ENCODE measurements around the gene IPO13. TPM values are rescaled to one million over a fixed set of nuclear protein-coding genes. Genes with fewer than 3 reads are reported as not detected.

The IPO13 gene
- polyA plus RNA-seq, 3 donors = 10.1 to 20.4 (median 10.6) TPM

GRCh38 chr1:43947874-43948437 is 1.2 kb downstream of the IPO13 start:
- Histone ChIP-seq H4K20me1 (ENCODE audit: insufficient read depth, low read length) (peaks cover 4% of the 10 kb centered on the region), H3K4me1 (ENCODE audit: control insufficient read depth in 1 of 2, insufficient read depth in 2 of 2, low read length in 2 of 2) (peaks cover 20 to 25% of the 10 kb centered on the region in 2 donors), H3K9me3 (replicated peaks in 1 of 2; ENCODE audit: control insufficient read depth in 1 of 2, insufficient read depth in 1 of 2, low read length in 2 of 2) (no peaks in the 10 kb centered on the region), H3K4me2 (replicated peaks; ENCODE audit: extremely low read depth, low read length, poor library complexity, severe bottlenecking) (peak overlapping the region; percentile 98), H2AFZ (ENCODE audit: insufficient read depth, low read depth, low read length, poor library complexity, severe bottlenecking) (no peak overlapping the region), H3K27me3 (ENCODE audit: control insufficient read depth in 2 of 2, insufficient read depth in 2 of 2, low read length in 2 of 2) (no peaks in the 10 kb centered on the region), H3K9ac (ENCODE audit: insufficient read depth, low read length, poor library complexity, severe bottlenecking) (no peak overlapping the region), H3K4me3 (replicated peaks in 1 of 3; ENCODE audit: low read depth in 2 of 3, low read length in 3 of 3) (peak overlapping the region in 1 of 3 experiments; percentile 91), H3K36me3 (replicated peaks in 1 of 2; ENCODE audit: control insufficient read depth in 1 of 2, insufficient read depth in 2 of 2, low read length in 2 of 2) (peaks cover 12 to 25% of the 10 kb centered on the region in 2 donors), H3K27ac (ENCODE audit: low read depth in 1 of 2, low read length in 2 of 2) (peak overlapping the region in 1 of 2 donors; percentile 98), H3K79me2 (ENCODE audit: insufficient read depth, low read length) (peaks cover 23% of the 10 kb centered on the region)
- H3K36me3 Mint-ChIP-seq = peaks cover 14 to 20% of the 10 kb centered on the region in 2 donors
- no peak for DNase-seq
- WGBS (ENCODE audit: insufficient coverage) = 85% methylated on average over 2 of the region's 3 CpGs
- intact Hi-C loops (cut with micrococcal nuclease) = loop anchor here in 1 of 2 donors (2.0 to 10.0 kb wide), 3 partner anchors 27 to 293 kb away; partner anchors contain the start of genes ATP6V0B, KDM4A and ST3GAL3
- peak overlapping the region in 5 of 7 donors; percentile 66 to 98 (median 96) for H3K27ac Mint-ChIP-seq
- peaks cover 44% of the 10 kb centered on the region for H3K4me1 Mint-ChIP-seq
- TF ChIP-seq CTCF (IDR thresholded peaks at IDR 0.05) = no peak
- no peaks in the 10 kb centered on the region for H3K9me3 Mint-ChIP-seq
- H3K27me3 Mint-ChIP-seq (ENCODE audit: low read depth in 3 of 3) = no peaks in the 10 kb centered on the region
- peak overlapping the region; percentile 88 to 95 for H3K4me3 Mint-ChIP-seq

GRCh38 chr1:43949678-43950077 is 2.9 kb downstream of the IPO13 start:
- TF ChIP-seq CTCF (IDR thresholded peaks at IDR 0.05) = no peak
- peaks cover 12 to 25% of the 10 kb centered on the region in 2 donors for H3K36me3 ChIP-seq (replicated peaks in 1 of 2; ENCODE audit: control insufficient read depth in 1 of 2, insufficient read depth in 2 of 2, low read length in 2 of 2)
- peaks cover 41% of the 10 kb centered on the region for H3K4me1 Mint-ChIP-seq
- H3K27me3 Mint-ChIP-seq (ENCODE audit: low read depth in 3 of 3) = no peaks in the 10 kb centered on the region
- H3K4me3 Mint-ChIP-seq = no peak overlapping the region
- no peaks in the 10 kb centered on the region for H3K27me3 ChIP-seq (ENCODE audit: control insufficient read depth in 2 of 2, insufficient read depth in 2 of 2, low read length in 2 of 2)
- intact Hi-C loops (cut with micrococcal nuclease) = loop anchor here in 1 of 2 donors (5.0 to 10.0 kb wide), 2 partner anchors 242 to 295 kb away; partner anchors contain the start of genes KDM4A and ST3GAL3
- H3K27ac Mint-ChIP-seq = peak overlapping the region in 1 of 7 donors; percentile 49
- peaks cover 20 to 25% of the 10 kb centered on the region in 2 donors for H3K4me1 ChIP-seq (ENCODE audit: control insufficient read depth in 1 of 2, insufficient read depth in 2 of 2, low read length in 2 of 2)
- H2AFZ ChIP-seq (ENCODE audit: insufficient read depth, low read depth, low read length, poor library complexity, severe bottlenecking) = no peak overlapping the region
- no peaks in the 10 kb centered on the region for H3K9me3 ChIP-seq (replicated peaks in 1 of 2; ENCODE audit: control insufficient read depth in 1 of 2, insufficient read depth in 1 of 2, low read length in 2 of 2)
- H3K4me2 ChIP-seq (replicated peaks; ENCODE audit: extremely low read depth, low read length, poor library complexity, severe bottlenecking) = no peak overlapping the region
- H3K4me3 ChIP-seq (replicated peaks in 1 of 3; ENCODE audit: low read depth in 2 of 3, low read length in 3 of 3) = no peak overlapping the region
- no peak overlapping the region for H3K27ac ChIP-seq (ENCODE audit: low read depth in 1 of 2, low read length in 2 of 2)
- H3K9me3 Mint-ChIP-seq = no peaks in the 10 kb centered on the region
- H4K20me1 ChIP-seq (ENCODE audit: insufficient read depth, low read length) = peaks cover 4% of the 10 kb centered on the region
- peaks cover 14 to 26% of the 10 kb centered on the region in 2 donors for H3K36me3 Mint-ChIP-seq
- WGBS (ENCODE audit: insufficient coverage) = 95% methylated on average over 13 of the region's 13 CpGs
- H3K9ac ChIP-seq (ENCODE audit: insufficient read depth, low read length, poor library complexity, severe bottlenecking) = no peak overlapping the region
- DNase-seq = no peak
- peaks cover 23% of the 10 kb centered on the region for H3K79me2 ChIP-seq (ENCODE audit: insufficient read depth, low read length)

All from CD14-positive monocyte (primary cell).